K562 (cell line): Measurements from ENCODE around the gene CHRM4. TPM values are rescaled to one million over a fixed set of nuclear protein-coding genes. Genes with fewer than 3 reads are reported as not detected.

ENCODE experiments used
- CTBP1 ChIP-seq: fragments of 450-650 bp; IDR thresholded peaks from 2 replicates; pipeline ENCODE4 v1.6.1; 2016; ENCODE audit warnings: borderline replicate concordance
- E2F3 ChIP-seq: fragments of 250-450 bp; sonication (Bioruptor Pico); IDR thresholded peaks from 2 replicates; pipeline ENCODE4 v1.4.0; 2020; ENCODE audit warnings: mild to moderate bottlenecking
- ERF ChIP-seq: fragments of 450-650 bp; formaldehyde crosslinking; IDR thresholded peaks from 2 replicates; pipeline ENCODE4 v1.4.0; 2020; ENCODE audit warnings: mild to moderate bottlenecking, mixed read lengths
- IFI16 ChIP-seq: fragments of 250-450 bp; sonication (Bioruptor Pico); IDR thresholded peaks from 2 replicates; pipeline ENCODE4 v2.1.2; 2022; ENCODE audit warnings: mild to moderate bottlenecking, inconsistent platforms
- MGA ChIP-seq: fragments of 450-650 bp; IDR thresholded peaks from 2 replicates; pipeline ENCODE4 v1.6.1; 2016; ENCODE audit warnings: mild to moderate bottlenecking, moderate library complexity
- MXD1 ChIP-seq: fragments of 250-450 bp; sonication (Bioruptor Pico); IDR thresholded peaks from 2 replicates; pipeline ENCODE4 v1.8.0; 2021; ENCODE audit warnings: borderline replicate concordance, mild to moderate bottlenecking, moderate library complexity; ENCODE audit not compliant: poor library complexity, severe bottlenecking
- PCBP1 ChIP-seq: fragments of 200-400 bp; formaldehyde crosslinking; IDR thresholded peaks from 2 replicates; pipeline ENCODE4 v1.6.1; 2018; ENCODE audit warnings: mild to moderate bottlenecking, low read depth, low read length; ENCODE audit not compliant: poor library complexity, severe bottlenecking
- PTRF ChIP-seq: fragments of 450-650 bp; IDR thresholded peaks from 2 replicates; pipeline ENCODE4 v1.6.1; 2016; ENCODE audit warnings: mild to moderate bottlenecking, missing genetic modification characterization, missing compliant biosample characterization
- TFAM ChIP-seq: fragments of 250-450 bp; sonication (Bioruptor Pico); conservative IDR thresholded peaks from 2 replicates; pipeline ENCODE4 v1.5.0; 2021; ENCODE audit warnings: mild to moderate bottlenecking, moderate library complexity
- TRIM25 ChIP-seq: fragments of 450-650 bp; IDR thresholded peaks from 2 replicates; pipeline ENCODE4 v1.7.0; 2016; ENCODE audit warnings: borderline replicate concordance
- ZNF740 ChIP-seq, 3 experiments: fragments of 200-800 bp in 1 of 3; sonication (Bioruptor generic) in 1 of 3; sonication (generic) in 1 of 3; formaldehyde crosslinking in 1 of 3; IDR thresholded peaks; 2 replicates each; pipeline versions ENCODE4 v1.6.1 to v1.8.0; 2016 to 2022; ENCODE audit warnings: mild to moderate bottlenecking in 2 of 3, missing compliant biosample characterization in 2 of 3, missing genetic modification characterization in 2 of 3, missing genetic modification reagents in 1 of 3
- polyA plus RNA-seq, 8 experiments: library from polyadenylated mRNA; depleted of rRNA in 4 of 8; stranded (reverse) in 5 of 8; unstranded in 3 of 8; fragments of >200 nt; fragmentation: Nextera tagmentation in 2 of 8; fragmentation: Illumina TruSeq in 1 of 8; extraction: Ambion mirVana in 2 of 8; extraction: Trizol in 1 of 8; gene quantifications; 2 replicates each; pipeline versions ENCODE4 v1.2.1 to v1.2.3, GENCODE V29; 2011 to 2014; ENCODE audit warnings: inconsistent platforms in 1 of 8, missing spikeins in 1 of 8
- total RNA-seq, 7 experiments: library from RNA; depleted of rRNA in 6 of 7; stranded (reverse); fragments of >200 nt in 6 of 7; fragmentation: Illumina TruSeq in 2 of 7; extraction: Trizol in 2 of 7; gene quantifications; 2 replicates each; pipeline versions ENCODE4 v1.2.1 to v1.2.3, GENCODE V29; 2011 to 2021; ENCODE audit warnings: low replicate concordance in 1 of 7

CHRM4 gene
- total and polyA plus RNA-seq, 9 of the 15 experiments (the other 6 are each of a cell fraction or from before 2014, with no cell fraction given) = 0.22 to 1.3 (median 0.40) TPM; not detected in 2

- TF ChIP-seq MGA (peak; percentile 83), MXD1 (CRISPR knock-in tag) (no peak), ERF (CRISPR knock-in tag) (no peak), TFAM (CRISPR knock-in tag) (no peak), CTBP1 (peak; percentile 45), TRIM25 (no peak), E2F3 (no peak), ZNF740 (CRISPR knock-in tag; IDR thresholded peaks at IDR 0.05) (no peak; the same call in 1 of the 2 replicates), ZNF740 (tag; IDR thresholded peaks at IDR 0.05) (no peak), IFI16 (CRISPR knock-in tag) (no peak), PTRF (tag) (no peak), PCBP1 (peak; percentile 29)
Measured at GRCh38 chr11:46381819-46382645, 9.5 kb downstream of the CHRM4 start (continued).
